Spleen (tissue), 11 donors: ENCODE results near the gene NAPB. TPM values are rescaled to one million over a fixed set of nuclear protein-coding genes. Genes with fewer than 3 reads are reported as not detected.

ENCODE experiments used
- DNase-seq: peaks from one replicate; pipeline ENCODE4 v3.0.0-alpha.2; 2020
- H3K27ac ChIP-seq, 8 donors: fragments of 200-600 bp; sonication (generic) in 7 of 8; 1 replicate in 4 of 8; 2 replicates in 4 of 8; pipeline versions ENCODE4 v1.5.0 to v1.8.0; 2016 to 2021; ENCODE audit warnings: inconsistent platforms in 4 of 8, mild to moderate bottlenecking in 4 of 8, moderate library complexity in 1 of 8
- H3K27me3 ChIP-seq, 7 donors: fragments of 200-600 bp; sonication (generic) in 6 of 7; replicated peaks in 1 of 7; 1 replicate in 4 of 7; 2 replicates in 3 of 7; pipeline versions ENCODE4 v1.5.0 to v1.8.0; 2016 to 2021; ENCODE audit warnings: inconsistent platforms in 3 of 7, mild to moderate bottlenecking in 1 of 7
- H3K36me3 ChIP-seq, 6 donors: fragments of 200-600 bp; sonication (generic) in 5 of 6; 1 replicate in 4 of 6; 2 replicates in 2 of 6; pipeline versions ENCODE4 v1.5.0 to v1.8.0; 2016 to 2021; ENCODE audit warnings: inconsistent platforms in 2 of 6
- H3K4me1 ChIP-seq, 6 donors: fragments of 200-600 bp; sonication (generic) in 5 of 6; 1 replicate in 3 of 6; 2 replicates in 3 of 6; pipeline versions ENCODE4 v1.5.0 to v1.8.0; 2016 to 2021; ENCODE audit warnings: inconsistent platforms in 3 of 6
- H3K4me3 ChIP-seq, 8 donors: fragments of 200-600 bp; sonication (generic) in 7 of 8; 1 replicate in 4 of 8; 2 replicates in 4 of 8; pipeline versions ENCODE4 v1.5.0 to v1.8.0; 2016 to 2021; ENCODE audit warnings: inconsistent platforms in 4 of 8, mild to moderate bottlenecking in 4 of 8, moderate library complexity in 2 of 8
- H3K9me3 ChIP-seq, 8 donors: fragments of 200-600 bp; sonication (generic) in 7 of 8; 1 replicate in 4 of 8; 2 replicates in 4 of 8; pipeline versions ENCODE4 v1.5.0 to v1.8.0; 2016 to 2021; ENCODE audit warnings: inconsistent platforms in 4 of 8
- CTCF ChIP-seq, 11 experiments: fragments of 200-600 bp in 7 of 11; fragments of 450-650 bp in 4 of 11; sonication (generic) in 4 of 11; IDR thresholded peaks in 8 of 11; conservative IDR thresholded peaks in 3 of 11; 1 replicate in 7 of 11; 2 replicates in 4 of 11; pipeline versions ENCODE4 v1.4.0 to v1.8.0; 2016 to 2021; ENCODE audit warnings: antibody characterized with exemption in 11 of 11, inconsistent platforms in 4 of 11, mild to moderate bottlenecking in 1 of 11
- POLR2A ChIP-seq, 3 donors: fragments of 450-650 bp; IDR thresholded peaks; one replicate each; pipeline ENCODE4 v1.5.1; 2017; ENCODE audit warnings: antibody characterized with exemption in 3 of 3, mild to moderate bottlenecking in 1 of 3
- POLR2AphosphoS5 ChIP-seq, 3 donors: sonication (generic); formaldehyde crosslinking; IDR thresholded peaks; one replicate each; pipeline ENCODE4 v1.5.1; 2017; ENCODE audit warnings: antibody characterized with exemption in 3 of 3
- WGBS, 5 donors: extraction: QIAGEN DNeasy Blood & Tissue Kit in 3 of 5; methylation state at CpG; one replicate each; pipeline versions ENCODE4 v1.1.5 to v1.1.7; 2013 to 2018; 5-methylcytosine and 5-hydroxymethylcytosine counted together
- intact Hi-C: fragments of 100-400 bp; cut with DNase I; formaldehyde crosslinking; loops from one replicate; pipeline ENCODE4 v1.15.0; 2023; ENCODE audit warnings: low total_unique reads
- polyA plus RNA-seq, 3 donors: library from polyadenylated mRNA; stranded (reverse); fragments of 200-250 nt; gene quantifications; one replicate each; pipeline ENCODE4 v1.2.1, GENCODE V29; 2013
- total RNA-seq, 7 donors: library from RNA; depleted of rRNA in 3 of 7; stranded (reverse); fragments of >200 nt in 3 of 7; fragmentation: NEBNext Ultra II Directional in 4 of 7; extraction: Animal tissue kit (Norgen Biotek cat#: 25700) in 4 of 7; gene quantifications; one replicate each; pipeline versions ENCODE4 v1.1.0 to v1.2.1, GENCODE V29; 2016 to 2021
- donor health status: healthy with polysubstance abuse.
- donor health status: DM: no; HTN: no; CAD: no; lungs with moderate emphysema.
- donor health status: DM: no; HTN: no; CAD: no.
- donor health status: Bipolar disorder and iron deficiency.
- donor health status: healthy.
- donor health status: DM: no; HTN: no; CAD: no.
- donor health status: DM: yes; HTN: yes; CAD: no.

NAPB gene
- total and polyA plus RNA-seq, 10 donors = 3.4 to 31.9 (median 14.0) TPM

DNA sequence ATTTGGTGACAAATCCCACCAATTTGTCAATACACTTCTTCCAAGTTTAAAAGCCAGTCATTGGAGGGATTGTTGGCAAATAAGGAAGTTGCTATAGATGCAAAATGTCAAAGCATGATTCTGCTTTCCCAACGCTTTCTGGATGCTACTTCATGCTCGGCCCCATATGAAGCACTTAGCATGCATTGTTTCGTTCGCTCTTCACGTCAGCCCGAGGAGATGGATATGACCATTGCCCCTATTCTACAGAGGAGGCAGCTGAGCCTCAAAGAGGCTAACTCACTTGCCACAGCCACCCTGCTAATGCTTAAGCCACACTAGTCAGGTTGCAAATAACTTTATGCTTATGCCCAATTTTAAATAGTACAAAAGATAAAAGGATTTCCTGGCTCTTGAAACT, 73.5 kb downstream of the NAPB start:
- TF ChIP-seq POLR2A (IDR thresholded peaks at IDR 0.05) (no peak), POLR2AphosphoS5 (IDR thresholded peaks at IDR 0.05) (no peak), CTCF (IDR thresholded peaks at IDR 0.05 in 8 of 11, conservative IDR thresholded peaks at IDR 0.05 in 3 of 11) (no peak)
- no peak for DNase-seq
- Histone ChIP-seq H3K27ac (no peak overlapping the region), H3K36me3 (no peaks in the 10 kb centered on the region), H3K9me3 (peaks cover 0 to 4% (median 0%) of the 10 kb centered on the region in 8 donors), H3K27me3 (no peaks in the 10 kb centered on the region), H3K4me1 (peaks cover 16 to 31% (median 26%) of the 10 kb centered on the region in 6 donors), H3K4me3 (no peak overlapping the region)
- intact Hi-C loops = no loop called here
- 84 to 95% (median 87%) methylated on average over 6 of the region's 6 CpGs for WGBS, 5 donors

GRCh38 chr20:23346002-23346401, 75.3 kb downstream of the NAPB start:
- TF ChIP-seq POLR2A (IDR thresholded peaks at IDR 0.05) = no peak
- TF ChIP-seq CTCF (IDR thresholded peaks at IDR 0.05 in 8 of 11, conservative IDR thresholded peaks at IDR 0.05 in 3 of 11) = no peak
- no peak for TF ChIP-seq POLR2AphosphoS5 (IDR thresholded peaks at IDR 0.05)
- Histone ChIP-seq H3K4me3 (no peak overlapping the region), H3K27ac (no peak overlapping the region), H3K9me3 (peaks cover 0 to 4% (median 0%) of the 10 kb centered on the region in 8 donors), H3K36me3 (no peaks in the 10 kb centered on the region), H3K4me1 (peaks cover 5 to 13% (median 10%) of the 10 kb centered on the region in 6 donors), H3K27me3 (no peaks in the 10 kb centered on the region)
- WGBS, 5 donors = 88 to 98% (median 91%) methylated on average over 4 of the region's 4 CpGs
- intact Hi-C loops = no loop called here
- no peak for DNase-seq

- Histone ChIP-seq H3K27ac (no peak overlapping the region), H3K4me3 (no peak overlapping the region), H3K9me3 (peaks cover 0 to 4% (median 0%) of the 10 kb centered on the region in 8 donors), H3K27me3 (no peaks in the 10 kb centered on the region), H3K4me1 (peaks cover 3 to 11% (median 5%) of the 10 kb centered on the region in 6 donors), H3K36me3 (no peaks in the 10 kb centered on the region)
- no peak for TF ChIP-seq CTCF (IDR thresholded peaks at IDR 0.05 in 8 of 11, conservative IDR thresholded peaks at IDR 0.05 in 3 of 11)
- TF ChIP-seq POLR2AphosphoS5 (IDR thresholded peaks at IDR 0.05) = no peak
- TF ChIP-seq POLR2A (IDR thresholded peaks at IDR 0.05) = no peak
- no peak for DNase-seq
- intact Hi-C loops = loop anchor here (5.0 kb wide), 1 partner anchor 652 kb away; no protein-coding TSS in a partner anchor
- WGBS, 5 donors = 55 to 91% (median 60%) methylated on average over 3 to 5 of the region's 5 CpGs
These were observed 77.0 kb downstream of the NAPB start for GRCh38 chr20:23344336-23344735.

DNA sequence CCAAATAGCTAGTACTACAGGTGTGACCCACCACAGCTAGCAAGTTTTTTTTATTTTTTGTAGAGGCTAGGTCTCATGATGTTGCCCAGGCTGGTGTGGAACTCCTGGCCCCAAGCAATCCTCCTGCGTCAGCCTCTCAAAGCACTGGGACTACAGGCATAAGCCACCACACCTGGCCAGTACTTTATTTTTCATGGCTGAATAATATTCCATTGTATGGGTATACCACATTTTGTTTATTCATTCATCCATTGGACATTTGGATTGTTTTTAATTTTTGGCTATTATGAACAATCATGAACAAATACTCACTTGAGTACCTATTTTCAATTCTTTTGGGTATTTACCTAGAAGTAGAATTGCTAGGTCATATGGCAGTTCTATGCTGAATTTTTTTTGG, 77.7 kb downstream of the NAPB start:
- no peak for DNase-seq
- Histone ChIP-seq H3K27me3 (no peaks in the 10 kb centered on the region), H3K27ac (no peak overlapping the region), H3K4me1 (peaks cover 0 to 6% (median 0%) of the 10 kb centered on the region in 6 donors), H3K4me3 (no peak overlapping the region), H3K36me3 (no peaks in the 10 kb centered on the region), H3K9me3 (peaks cover 0 to 4% (median 0%) of the 10 kb centered on the region in 8 donors)
- 93 to 100% (median 100%) methylated on average over 1 of the region's 1 CpG for WGBS, 5 donors
- intact Hi-C loops = loop anchor here (5.0 kb wide), 1 partner anchor 651 kb away; no protein-coding TSS in a partner anchor
- TF ChIP-seq POLR2A (IDR thresholded peaks at IDR 0.05) (no peak), CTCF (IDR thresholded peaks at IDR 0.05 in 8 of 11, conservative IDR thresholded peaks at IDR 0.05 in 3 of 11) (no peak), POLR2AphosphoS5 (IDR thresholded peaks at IDR 0.05) (no peak)
